Parathyroid adenoma (tissue), 2 donors: ENCODE data around the gene AKT3.

Experiments used
- H2AFZ ChIP-seq: fragments of 300-600 bp; sonication (generic); one replicate; pipeline ENCODE4 v1.7.0; 2017; ENCODE audit warnings: antibody characterized with exemption, mild to moderate bottlenecking
- H3K27ac ChIP-seq: fragments of 300-600 bp; sonication (generic); one replicate; pipeline ENCODE4 v1.7.0; 2017
- H3K27me3 ChIP-seq: fragments of 300-600 bp; sonication (generic); one replicate; pipeline ENCODE4 v1.7.0; 2017; ENCODE audit warnings: low read length; ENCODE audit not compliant: control insufficient read depth, insufficient read depth
- H3K36me3 ChIP-seq: fragments of 300-600 bp; sonication (generic); one replicate; pipeline ENCODE4 v1.7.0; 2017; ENCODE audit warnings: low read length; ENCODE audit not compliant: control insufficient read depth, insufficient read depth
- H3K4me1 ChIP-seq: fragments of 300-600 bp; sonication (generic); one replicate; pipeline ENCODE4 v1.7.0; 2017; ENCODE audit warnings: control low read depth
- H3K4me2 ChIP-seq: fragments of 300-600 bp; sonication (generic); one replicate; pipeline ENCODE4 v1.7.0; 2017; ENCODE audit warnings: low read length
- H3K4me3 ChIP-seq: fragments of 300-600 bp; sonication (generic); one replicate; pipeline ENCODE4 v1.7.0; 2017; ENCODE audit warnings: low read depth, low read length
- H3K79me2 ChIP-seq: fragments of 300-600 bp; sonication (generic); one replicate; pipeline ENCODE4 v1.7.0; 2017; ENCODE audit warnings: control low read depth
- H3K9ac ChIP-seq: fragments of 300-600 bp; sonication (generic); one replicate; pipeline ENCODE4 v1.7.0; 2017; ENCODE audit warnings: mild to moderate bottlenecking
- H3K9me3 ChIP-seq: fragments of 300-600 bp; sonication (generic); one replicate; pipeline ENCODE4 v1.7.0; 2017; ENCODE audit warnings: low read length; ENCODE audit not compliant: control insufficient read depth
- TF ChIP-seq, protein P1 (sequence below): fragments of 300-600 bp; sonication (generic); IDR thresholded peaks from one replicate; pipeline ENCODE4 v1.7.0; 2017; ENCODE audit warnings: antibody characterized with exemption, mild to moderate bottlenecking
- donor health status: primary hyperparathyroidism.

AKT3 gene

DNA sequence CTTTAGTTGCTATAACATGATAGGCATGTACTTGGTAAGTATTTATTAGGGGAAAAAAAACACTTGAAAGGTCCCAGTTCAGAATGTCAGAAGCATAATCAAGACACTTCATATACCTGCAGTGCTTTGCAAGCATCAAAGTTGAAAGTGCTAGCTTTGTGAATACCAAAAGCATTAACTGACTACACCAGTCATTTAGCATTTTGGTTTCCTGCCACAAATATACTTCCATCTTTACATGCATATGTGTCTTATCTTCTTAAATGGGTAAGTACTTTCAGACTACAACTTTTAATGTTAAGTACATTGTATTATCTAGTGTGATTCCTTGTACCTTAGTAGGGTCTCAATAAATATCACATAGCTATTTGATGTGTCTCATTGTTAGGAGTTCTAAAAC lies 43.7 kb downstream of the AKT3 start:
- H3K4me3 ChIP-seq, result no peak overlapping the region
- H3K36me3 ChIP-seq, result no peaks in the 10 kb centered on the region
- no peaks in the 10 kb centered on the region for H3K27me3 ChIP-seq
- H3K4me1 ChIP-seq, result no peaks in the 10 kb centered on the region
- no peaks in the 10 kb centered on the region for H3K9me3 ChIP-seq
- H3K27ac ChIP-seq, result no peak overlapping the region
- H3K9ac ChIP-seq, result no peak overlapping the region
- peaks cover 10% of the 10 kb centered on the region for H3K79me2 ChIP-seq
- no peak overlapping the region for H2AFZ ChIP-seq
- TF ChIP-seq, protein P1, sequence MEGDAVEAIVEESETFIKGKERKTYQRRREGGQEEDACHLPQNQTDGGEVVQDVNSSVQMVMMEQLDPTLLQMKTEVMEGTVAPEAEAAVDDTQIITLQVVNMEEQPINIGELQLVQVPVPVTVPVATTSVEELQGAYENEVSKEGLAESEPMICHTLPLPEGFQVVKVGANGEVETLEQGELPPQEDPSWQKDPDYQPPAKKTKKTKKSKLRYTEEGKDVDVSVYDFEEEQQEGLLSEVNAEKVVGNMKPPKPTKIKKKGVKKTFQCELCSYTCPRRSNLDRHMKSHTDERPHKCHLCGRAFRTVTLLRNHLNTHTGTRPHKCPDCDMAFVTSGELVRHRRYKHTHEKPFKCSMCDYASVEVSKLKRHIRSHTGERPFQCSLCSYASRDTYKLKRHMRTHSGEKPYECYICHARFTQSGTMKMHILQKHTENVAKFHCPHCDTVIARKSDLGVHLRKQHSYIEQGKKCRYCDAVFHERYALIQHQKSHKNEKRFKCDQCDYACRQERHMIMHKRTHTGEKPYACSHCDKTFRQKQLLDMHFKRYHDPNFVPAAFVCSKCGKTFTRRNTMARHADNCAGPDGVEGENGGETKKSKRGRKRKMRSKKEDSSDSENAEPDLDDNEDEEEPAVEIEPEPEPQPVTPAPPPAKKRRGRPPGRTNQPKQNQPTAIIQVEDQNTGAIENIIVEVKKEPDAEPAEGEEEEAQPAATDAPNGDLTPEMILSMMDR, result no peak
- H3K4me2 ChIP-seq, result no peak overlapping the region

DNA sequence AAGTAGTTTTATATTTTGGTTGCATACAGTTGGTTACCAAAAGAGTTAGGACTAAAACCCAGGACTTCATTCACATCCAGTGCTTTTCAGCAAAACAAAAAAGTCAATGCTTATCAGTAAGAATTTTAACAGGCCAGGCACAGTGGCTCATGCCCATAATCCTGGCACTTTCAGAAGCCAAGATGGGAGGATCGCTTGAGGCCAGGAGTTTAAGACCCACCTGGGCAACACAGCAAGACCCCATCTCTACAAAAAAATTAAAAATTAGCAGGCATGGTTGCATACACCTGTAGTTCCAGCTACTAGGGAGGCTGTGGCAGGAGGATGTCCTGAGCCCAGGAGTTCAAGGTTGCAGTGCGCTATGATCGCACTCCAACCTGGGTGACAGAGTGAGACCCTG lies 47.3 kb downstream of the AKT3 start:
- H3K27me3 ChIP-seq, result no peaks in the 10 kb centered on the region
- no peak overlapping the region for H3K27ac ChIP-seq
- H3K4me1 ChIP-seq, result no peaks in the 10 kb centered on the region
- H3K9me3 ChIP-seq, result no peaks in the 10 kb centered on the region
- H3K36me3 ChIP-seq, result no peaks in the 10 kb centered on the region
- H3K4me2 ChIP-seq, result no peak overlapping the region
- TF ChIP-seq, protein P1, result no peak
- H3K4me3 ChIP-seq, result no peak overlapping the region
- H3K79me2 ChIP-seq, result peaks cover 6% of the 10 kb centered on the region
- H2AFZ ChIP-seq, result no peak overlapping the region
- H3K9ac ChIP-seq, result no peak overlapping the region

DNA sequence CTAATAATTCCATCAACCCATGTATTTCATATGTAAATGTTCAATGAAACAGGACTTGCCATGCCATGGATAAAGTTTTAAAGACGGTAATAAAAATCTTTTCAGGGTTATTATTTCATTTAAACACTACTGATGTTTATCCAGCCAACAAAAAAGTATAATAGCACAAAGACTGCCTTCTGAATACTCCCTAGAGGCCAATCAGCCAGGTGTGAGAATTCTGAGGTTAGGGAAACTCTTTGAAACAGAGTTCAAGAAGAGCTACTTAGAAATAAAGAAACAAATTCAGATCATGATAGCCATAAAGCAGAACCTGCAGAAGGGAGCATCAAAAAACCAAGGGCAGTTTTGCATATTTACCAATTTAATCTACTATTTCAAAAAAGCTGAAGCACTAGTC lies 48.7 kb downstream of the AKT3 start:
- H3K27ac ChIP-seq, result no peak overlapping the region
- H3K4me2 ChIP-seq, result no peak overlapping the region
- H3K4me3 ChIP-seq, result no peak overlapping the region
- TF ChIP-seq, protein P1, result no peak
- H3K27me3 ChIP-seq, result no peaks in the 10 kb centered on the region
- H2AFZ ChIP-seq, result no peak overlapping the region
- no peaks in the 10 kb centered on the region for H3K9me3 ChIP-seq
- H3K36me3 ChIP-seq, result no peaks in the 10 kb centered on the region
- H3K4me1 ChIP-seq, result no peaks in the 10 kb centered on the region
- no peak overlapping the region for H3K9ac ChIP-seq
- H3K79me2 ChIP-seq, result peaks cover 11% of the 10 kb centered on the region

DNA sequence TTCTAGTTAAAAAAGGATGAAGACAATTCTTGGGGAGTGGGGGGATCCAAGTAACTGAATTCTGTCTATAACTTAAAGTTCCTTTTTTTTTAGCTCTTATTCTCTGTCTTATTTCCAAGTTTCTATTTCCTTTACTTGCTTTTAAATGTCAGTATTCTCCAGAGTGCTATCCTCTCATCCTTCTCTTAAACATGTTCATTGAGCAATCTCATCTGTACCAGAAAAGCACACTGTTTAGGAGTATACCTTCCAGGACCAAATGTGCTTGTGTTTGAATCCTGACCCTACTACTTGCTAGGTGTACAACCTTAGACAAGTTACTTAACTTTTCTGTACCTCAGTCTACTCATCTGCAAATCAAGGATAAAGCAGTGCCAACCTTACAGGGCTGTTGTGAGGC lies 50.1 kb downstream of the AKT3 start:
- Histone ChIP-seq H3K9me3 (no peaks in the 10 kb centered on the region), H3K79me2 (peaks cover 11% of the 10 kb centered on the region), H3K4me1 (no peaks in the 10 kb centered on the region), H3K27ac (no peak overlapping the region), H3K4me2 (no peak overlapping the region), H3K9ac (no peak overlapping the region), H3K27me3 (no peaks in the 10 kb centered on the region), H2AFZ (no peak overlapping the region), H3K4me3 (no peak overlapping the region), H3K36me3 (no peaks in the 10 kb centered on the region)
- TF ChIP-seq, protein P1, result no peak

DNA sequence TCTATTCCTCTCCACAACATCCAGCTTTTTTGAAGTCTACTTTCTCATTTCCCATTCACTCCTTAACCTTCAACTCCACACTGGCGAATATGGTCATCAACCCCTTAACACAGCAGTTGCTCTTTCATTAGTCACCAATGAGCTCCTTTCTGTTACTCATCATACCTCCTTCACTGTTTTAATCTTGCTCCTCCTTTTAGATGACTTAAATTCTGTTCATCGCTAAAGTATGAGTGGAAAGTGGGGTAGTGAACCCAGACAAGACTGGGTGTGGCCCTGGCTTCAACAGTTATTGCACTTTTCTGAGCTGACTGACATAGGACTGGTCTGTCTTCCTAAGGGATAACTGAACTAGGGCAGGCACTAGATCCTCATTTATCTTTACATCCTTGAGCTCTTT lies 51.3 kb downstream of the AKT3 start:
- H3K9ac ChIP-seq, result no peak overlapping the region
- no peak overlapping the region for H3K4me2 ChIP-seq
- H3K27ac ChIP-seq, result no peak overlapping the region
- no peaks in the 10 kb centered on the region for H3K9me3 ChIP-seq
- H3K4me3 ChIP-seq, result no peak overlapping the region
- H2AFZ ChIP-seq, result no peak overlapping the region
- H3K79me2 ChIP-seq, result peaks cover 9% of the 10 kb centered on the region
- TF ChIP-seq, protein P1, result no peak
- H3K27me3 ChIP-seq, result no peaks in the 10 kb centered on the region
- H3K4me1 ChIP-seq, result peaks cover 2% of the 10 kb centered on the region
- H3K36me3 ChIP-seq, result no peaks in the 10 kb centered on the region
